K562 (cell line): ENCODE data around the gene MAD1L1. TPM values are rescaled to one million over a fixed set of nuclear protein-coding genes. Genes with fewer than 3 reads are reported as not detected.

Experiments used
- ATAC-seq: fragments of 200-7000 bp; cut with Tn5 transposase; 3 replicates; pipeline ENCODE4 v1.9.1; 2020; ENCODE audit warnings: moderate library complexity
- BruUV-seq: library from RNA; stranded (reverse); fragments of 400-500 nt; replicated peaks from 2 replicates; lab custom pipeline; 2021; lab: Mats Ljungman, UMichigan
- CTCF ChIA-PET: fragments of 300-600 bp; formaldehyde crosslinking; extraction: SDS; loops from one replicate; lab custom pipeline; 2021; ENCODE audit warnings: low intra/inter-chr PET ratio; lab: Yijun Ruan, JAX
- POLR2A ChIA-PET: fragments of 300-600, 350-650 bp; sonication (Branson Sonifier 250); formaldehyde crosslinking; extraction: SDS; loops from one replicate; lab custom pipeline; 2021; ENCODE audit warnings: antibody characterized with exemption, inconsistent platforms; lab: Yijun Ruan, JAX
- DNase-seq, 4 experiments: peaks; one replicate each; pipeline versions ENCODE4 v3.0.0 to v3.0.0-alpha.2; 2011 to 2018; ENCODE audit warnings: low spot score in 3 of 4, mixed read lengths in 3 of 4; ENCODE audit errors: extremely low read depth in 1 of 4
- FAIRE-seq: peaks from 2 replicates; lab custom pipeline; 2011; peaks lifted over from hg19 to GRCh38; lab: Jason Lieb, UNC
- H2AFZ ChIP-seq: 2 replicates; pipeline ENCODE4 v1.6.0; 2011; ENCODE audit warnings: low read depth, low read length, control low read depth, inconsistent platforms
- H3K27ac ChIP-seq: fragments of 200-600 bp; 3 replicates; pipeline ENCODE4 v1.8.0; 2011; ENCODE audit warnings: low read depth, mild to moderate bottlenecking, control low read depth, inconsistent platforms, low read length, moderate library complexity, mixed read lengths; ENCODE audit errors: extremely low read depth
- H3K27me3 ChIP-seq, 2 experiments: fragments of 300-600 bp in 1 of 2; 2 replicates in 1 of 2; 3 replicates in 1 of 2; pipeline versions ENCODE4 v1.6.0 to v1.8.0; 2011; ENCODE audit warnings: inconsistent platforms in 2 of 2, low read length in 2 of 2, mild to moderate bottlenecking in 1 of 2, mixed read lengths in 1 of 2, moderate library complexity in 1 of 2; ENCODE audit not compliant: control insufficient read depth in 2 of 2, insufficient read depth in 2 of 2
- H3K36me3 ChIP-seq: fragments of 300-600 bp; 3 replicates; pipeline ENCODE4 v1.8.0; 2011; ENCODE audit warnings: mild to moderate bottlenecking, low read length, inconsistent platforms; ENCODE audit not compliant: control insufficient read depth, insufficient read depth
- H3K4me1 ChIP-seq, 2 experiments: fragments of 200-600 bp in 1 of 2; replicated peaks in 1 of 2; 2 replicates in 1 of 2; 3 replicates in 1 of 2; pipeline versions ENCODE4 v1.5.1 to v1.8.0; 2011; ENCODE audit warnings: inconsistent platforms in 2 of 2, low read length in 2 of 2, mild to moderate bottlenecking in 1 of 2, mixed read lengths in 1 of 2, moderate library complexity in 1 of 2; ENCODE audit not compliant: control insufficient read depth in 2 of 2, insufficient read depth in 2 of 2
- H3K4me2 ChIP-seq: 2 replicates; pipeline ENCODE4 v1.6.1; 2011; ENCODE audit warnings: low read length, control low read depth, inconsistent platforms, mixed read lengths; ENCODE audit not compliant: insufficient read depth
- H3K4me3 ChIP-seq: fragments of 200-600 bp; sonication (generic), shearing (Covaris generic); 2 replicates; pipeline ENCODE4 v1.5.1; 2016; ENCODE audit warnings: control low read depth, inconsistent platforms
- H3K79me2 ChIP-seq: fragments of 200-600 bp; 3 replicates; pipeline ENCODE4 v1.8.0; 2011; ENCODE audit warnings: low read length, inconsistent platforms; ENCODE audit not compliant: control insufficient read depth, insufficient read depth
- H3K9ac ChIP-seq, 2 experiments: 2 replicates each; pipeline versions ENCODE4 v1.6.0 to v1.6.1; 2011; ENCODE audit warnings: low read depth in 2 of 2, low read length in 2 of 2, control low read depth in 1 of 2, inconsistent platforms in 1 of 2, mild to moderate bottlenecking in 1 of 2, mixed read lengths in 1 of 2; ENCODE audit not compliant: insufficient read depth in 1 of 2
- H3K9me1 ChIP-seq: one replicate; pipeline ENCODE4 v1.6.0; 2011; ENCODE audit warnings: inconsistent platforms, mild to moderate bottlenecking, low read length, moderate library complexity; ENCODE audit not compliant: control insufficient read depth, insufficient read depth
- H3K9me3 ChIP-seq: replicated peaks from 2 replicates; pipeline ENCODE4 v1.5.1; 2011; ENCODE audit warnings: low read depth, low read length, inconsistent platforms; ENCODE audit not compliant: control insufficient read depth, insufficient read depth
- H4K20me1 ChIP-seq: replicated peaks from 2 replicates; pipeline ENCODE4 v1.6.1; 2011; ENCODE audit warnings: low read length, inconsistent platforms, mixed read lengths; ENCODE audit not compliant: control insufficient read depth, insufficient read depth
- CBX3 ChIP-seq, 2 experiments: IDR thresholded peaks; 1 replicate in 1 of 2; 2 replicates in 1 of 2; pipeline ENCODE4 v1.6.1; 2012; ENCODE audit warnings: inconsistent platforms in 2 of 2, low read length in 2 of 2, borderline replicate concordance in 1 of 2, control low read depth in 1 of 2
- DEAF1 ChIP-seq: fragments of 450-650 bp; formaldehyde crosslinking; IDR thresholded peaks from 2 replicates; pipeline ENCODE4 v1.4.0; 2020; ENCODE audit warnings: mild to moderate bottlenecking, moderate library complexity
- HMG20A ChIP-seq: fragments of 450-650 bp; formaldehyde crosslinking; conservative IDR thresholded peaks from 2 replicates; pipeline ENCODE4 v1.4.0; 2020; ENCODE audit warnings: mild to moderate bottlenecking, mixed read lengths
- MTF1 ChIP-seq: fragments of 250-450 bp; sonication (Bioruptor Pico); IDR thresholded peaks from 2 replicates; pipeline ENCODE4 v1.9.0; 2021; ENCODE audit warnings: moderate library complexity, mild to moderate bottlenecking, inconsistent platforms, borderline replicate concordance
- NCOA1 ChIP-seq: fragments of 450-650 bp; IDR thresholded peaks from 2 replicates; pipeline ENCODE4 v1.6.1; 2016; ENCODE audit warnings: low read depth
- NFIC ChIP-seq: fragments of 450-650 bp; IDR thresholded peaks from 2 replicates; pipeline ENCODE4 v1.6.1; 2017; ENCODE audit warnings: mild to moderate bottlenecking, inconsistent platforms
- SLC30A9 ChIP-seq: fragments of 250-450 bp; sonication (Bioruptor Pico); IDR thresholded peaks from 2 replicates; pipeline ENCODE4 v1.8.0; 2022; ENCODE audit warnings: mild to moderate bottlenecking, moderate library complexity
- SMARCE1 ChIP-seq: fragments of 450-650 bp; IDR thresholded peaks from 2 replicates; pipeline ENCODE4 v1.7.1; 2016; ENCODE audit warnings: mild to moderate bottlenecking
- THRAP3 ChIP-seq: fragments of 450-650 bp; IDR thresholded peaks from 2 replicates; pipeline ENCODE4 v1.6.1; 2016; ENCODE audit warnings: mild to moderate bottlenecking, inconsistent platforms, borderline replicate concordance
- WGBS: fragments of 100-300 bp; shearing (Covaris generic); methylation state at CpG from one replicate; pipeline ENCODE4 v1.1.6; 2016; ENCODE audit warnings: low coverage, mixed read lengths; ENCODE audit not compliant: insufficient coverage; ENCODE audit errors: missing lambda C conversion rate; 5-methylcytosine and 5-hydroxymethylcytosine counted together
- in situ Hi-C: fragments of 300-500 bp; cut with MboI; formaldehyde crosslinking; loops from 4 replicates; pipeline ENCODE4 v1.15.0; 2018; ENCODE audit warnings: inconsistent platforms, mixed read lengths
- intact Hi-C: fragments of 100-400 bp; cut with micrococcal nuclease; formaldehyde crosslinking; loops from 2 replicates; pipeline ENCODE4 v1.14.2; 2022
- polyA plus RNA-seq, 8 experiments: library from polyadenylated mRNA; depleted of rRNA in 4 of 8; stranded (reverse) in 5 of 8; unstranded in 3 of 8; fragments of >200 nt; fragmentation: Nextera tagmentation in 2 of 8; fragmentation: Illumina TruSeq in 1 of 8; extraction: Ambion mirVana in 2 of 8; extraction: Trizol in 1 of 8; gene quantifications; 2 replicates each; pipeline versions ENCODE4 v1.2.1 to v1.2.3, GENCODE V29; 2011 to 2014; ENCODE audit warnings: inconsistent platforms in 1 of 8, missing spikeins in 1 of 8
- total RNA-seq, 7 experiments: library from RNA; depleted of rRNA in 6 of 7; stranded (reverse); fragments of >200 nt in 6 of 7; fragmentation: Illumina TruSeq in 2 of 7; extraction: Trizol in 2 of 7; gene quantifications; 2 replicates each; pipeline versions ENCODE4 v1.2.1 to v1.2.3, GENCODE V29; 2011 to 2021; ENCODE audit warnings: low replicate concordance in 1 of 7

MAD1L1 gene
- total and polyA plus RNA-seq, 9 of the 15 experiments (the other 6 are each of a cell fraction or from before 2014, with no cell fraction given), result 1.7 to 89.7 (median 18.0) TPM

GRCh38 chr7:2256306-2257045 lies 23.7 kb upstream of the MAD1L1 start:
- 91% methylated on average over 25 of the region's 44 CpGs for WGBS
- H3K9me3 ChIP-seq, result no peaks in the 10 kb centered on the region
- intact Hi-C loops, result no loop called here
- H3K9me1 ChIP-seq, result peaks cover 2% of the 10 kb centered on the region
- H2AFZ ChIP-seq, result no peak overlapping the region
- no peak overlapping the region for H3K4me3 ChIP-seq
- H3K36me3 ChIP-seq, result peaks cover 57% of the 10 kb centered on the region; the same call in 2 of the 3 replicates
- DNase-seq, result no peak
- ChIA-PET CTCF (no interaction called here), POLR2A (no interaction called here)
- ATAC-seq, result no peak
- H3K27ac ChIP-seq, result no peak overlapping the region
- TF ChIP-seq MTF1, result no peak
- no peak for TF ChIP-seq SMARCE1
- no peak for TF ChIP-seq NFIC
- TF ChIP-seq SLC30A9 (CRISPR knock-in tag), result no peak
- TF ChIP-seq THRAP3, result no peak
- TF ChIP-seq DEAF1, result no peak
- no peak for TF ChIP-seq CBX3 (IDR thresholded peaks at IDR 0.05; ENCODE audit: borderline replicate concordance in 1 of 2, low read length in 2 of 2)
- no peak for TF ChIP-seq HMG20A (CRISPR knock-in tag)
- TF ChIP-seq NCOA1, result no peak
- H3K9ac ChIP-seq, result 0 out of 4 replicates have a peak overlapping the region, but pooled peaks of 1 of the 2 experiments have one; percentile 17
- BruUV-seq, result no TSS peak
- H3K4me1 ChIP-seq, result peaks cover 0 to 25% of the 10 kb centered on the region in 2 experiments; a peak in 1 of 5 replicates
- FAIRE-seq, result no peak
- in situ Hi-C loops, result no loop called here
- no peak overlapping the region for H3K4me2 ChIP-seq
- H4K20me1 ChIP-seq, result no peaks in the 10 kb centered on the region
- H3K79me2 ChIP-seq, result no peaks in the 10 kb centered on the region
- no peaks in the 10 kb centered on the region for H3K27me3 ChIP-seq
